HEK293T (cell line): ENCODE data around the gene NSD1.

Experiments
- CTCF ChIA-PET: fragments of 350-600 bp; formaldehyde crosslinking; extraction: SDS; loops from one replicate; lab custom pipeline; 2021; ENCODE audit warnings: antibody characterized with exemption, inconsistent platforms; lab: Yijun Ruan, JAX
- POLR2A ChIA-PET: fragments of 350-600 bp; formaldehyde crosslinking; extraction: SDS; loops from one replicate; lab custom pipeline; 2020; ENCODE audit warnings: antibody characterized with exemption, inconsistent platforms; lab: Yijun Ruan, JAX
- DNase-seq: peaks from one replicate; pipeline ENCODE4 v3.0.0; 2012; ENCODE audit warnings: mixed read lengths; ENCODE audit errors: extremely low spot score
- ARNT ChIP-seq: fragments of 450-650 bp; IDR thresholded peaks from 2 replicates; pipeline ENCODE4 v1.6.1; 2017; ENCODE audit warnings: mild to moderate bottlenecking
- BHLHE40 ChIP-seq: fragments of 450-650 bp; IDR thresholded peaks from 2 replicates; pipeline ENCODE4 v1.6.1; 2016; ENCODE audit warnings: mild to moderate bottlenecking, moderate library complexity, borderline replicate concordance
- CTBP1 ChIP-seq: fragments of 450-650 bp; IDR thresholded peaks from 2 replicates; pipeline ENCODE4 v1.6.1; 2016; ENCODE audit warnings: borderline replicate concordance
- ELF4 ChIP-seq: fragments of 450-650 bp; IDR thresholded peaks from 2 replicates; pipeline ENCODE4 v1.6.1; 2017; ENCODE audit warnings: antibody characterized with exemption
- FOXA1 ChIP-seq: fragments of 450-650 bp; IDR thresholded peaks from 2 replicates; pipeline ENCODE4 v1.6.1; 2016; ENCODE audit warnings: mild to moderate bottlenecking
- FOXK2 ChIP-seq: fragments of 450-650 bp; IDR thresholded peaks from 2 replicates; pipeline ENCODE4 v1.6.1; 2016; ENCODE audit warnings: mild to moderate bottlenecking
- FOXM1 ChIP-seq: fragments of 450-650 bp; IDR thresholded peaks from 2 replicates; pipeline ENCODE4 v1.6.1; 2017; ENCODE audit warnings: mild to moderate bottlenecking, borderline replicate concordance
- HDGF ChIP-seq: fragments of 450-650 bp; IDR thresholded peaks from 2 replicates; pipeline ENCODE4 v1.6.1; 2017; ENCODE audit warnings: antibody characterized with exemption, borderline replicate concordance
- L3MBTL2 ChIP-seq: fragments of 450-650 bp; conservative IDR thresholded peaks from 2 replicates; pipeline ENCODE4 v1.6.1; 2016; ENCODE audit warnings: mild to moderate bottlenecking
- LEF1 ChIP-seq: fragments of 450-650 bp; IDR thresholded peaks from 2 replicates; pipeline ENCODE4 v1.6.1; 2017; ENCODE audit warnings: mild to moderate bottlenecking, borderline replicate concordance
- NFRKB ChIP-seq: fragments of 450-650 bp; IDR thresholded peaks from 2 replicates; pipeline ENCODE4 v1.6.1; 2016; ENCODE audit warnings: mild to moderate bottlenecking, moderate library complexity
- SP1 ChIP-seq: fragments of 450-650 bp; IDR thresholded peaks from 2 replicates; pipeline ENCODE4 v1.6.1; 2017
- SUZ12 ChIP-seq: fragments of 450-650 bp; IDR thresholded peaks from 2 replicates; pipeline ENCODE4 v1.6.1; 2016; ENCODE audit warnings: mild to moderate bottlenecking
- TARDBP ChIP-seq: fragments of 450-650 bp; IDR thresholded peaks from 2 replicates; pipeline ENCODE4 v1.6.1; 2016
- ZNF384 ChIP-seq: fragments of 450-650 bp; IDR thresholded peaks from 2 replicates; pipeline ENCODE4 v1.6.1; 2016
- TF ChIP-seq, protein P1 (sequence below): fragments of 450-650 bp; IDR thresholded peaks from 2 replicates; pipeline ENCODE4 v1.6.1; 2016

Gene NSD1

DNA sequence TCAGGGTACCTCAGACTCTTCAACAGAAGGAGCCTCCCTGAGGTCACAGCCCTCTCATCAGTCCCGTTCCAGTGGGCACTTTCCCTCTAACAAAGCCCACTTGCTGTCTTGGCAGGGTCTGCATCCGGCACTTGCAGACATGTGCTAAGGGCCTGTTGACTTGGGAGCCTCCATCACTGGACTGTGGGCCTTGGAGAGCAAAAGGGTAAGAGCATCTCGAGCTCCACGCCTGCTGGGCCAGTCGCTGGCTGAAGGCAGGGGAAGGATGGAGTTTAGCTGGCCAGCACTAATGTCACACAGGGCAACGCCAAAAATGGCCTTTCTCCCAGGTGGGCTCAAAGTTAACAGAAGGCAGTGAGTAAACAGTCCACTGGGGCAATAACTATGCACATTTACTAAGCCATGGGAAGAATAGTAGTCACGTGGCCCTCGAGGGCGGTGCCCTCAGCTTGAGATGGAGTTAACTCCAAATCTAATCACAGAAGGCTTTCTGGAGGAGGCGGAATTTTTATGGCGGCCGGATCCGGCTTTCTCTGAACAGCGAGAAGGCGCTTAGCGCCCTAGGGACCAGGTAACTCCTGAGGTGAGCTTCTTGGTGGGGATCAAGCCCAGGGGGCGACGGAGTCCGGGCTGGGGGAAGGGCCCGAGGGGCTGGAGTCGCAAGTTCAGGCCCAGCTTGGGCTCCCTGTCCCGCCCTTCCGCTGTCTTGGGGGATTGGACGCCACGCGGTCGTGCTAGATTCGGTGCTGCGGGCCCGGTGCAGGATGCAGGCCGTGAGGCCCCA, 2.0 kb upstream of the NSD1 start:
- DNase-seq, result no peak
- ChIA-PET POLR2A (interaction anchor here (0.6 kb wide), 1 partner anchor 13 kb away, joined by 3 read pairs; no protein-coding TSS in a partner anchor), CTCF (no interaction called here)
- TF ChIP-seq TARDBP (no peak), ZNF384 (no peak), HDGF (no peak), FOXK2 (no peak), FOXM1 (no peak), L3MBTL2 (no peak), FOXA1 (no peak), ARNT (no peak), LEF1 (no peak), SP1 (no peak), BHLHE40 (no peak), ELF4 (no peak), SUZ12 (no peak), CTBP1 (no peak), NFRKB (no peak)
- TF ChIP-seq, protein P1, sequence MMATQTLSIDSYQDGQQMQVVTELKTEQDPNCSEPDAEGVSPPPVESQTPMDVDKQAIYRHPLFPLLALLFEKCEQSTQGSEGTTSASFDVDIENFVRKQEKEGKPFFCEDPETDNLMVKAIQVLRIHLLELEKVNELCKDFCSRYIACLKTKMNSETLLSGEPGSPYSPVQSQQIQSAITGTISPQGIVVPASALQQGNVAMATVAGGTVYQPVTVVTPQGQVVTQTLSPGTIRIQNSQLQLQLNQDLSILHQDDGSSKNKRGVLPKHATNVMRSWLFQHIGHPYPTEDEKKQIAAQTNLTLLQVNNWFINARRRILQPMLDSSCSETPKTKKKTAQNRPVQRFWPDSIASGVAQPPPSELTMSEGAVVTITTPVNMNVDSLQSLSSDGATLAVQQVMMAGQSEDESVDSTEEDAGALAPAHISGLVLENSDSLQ, result no peak

DNA sequence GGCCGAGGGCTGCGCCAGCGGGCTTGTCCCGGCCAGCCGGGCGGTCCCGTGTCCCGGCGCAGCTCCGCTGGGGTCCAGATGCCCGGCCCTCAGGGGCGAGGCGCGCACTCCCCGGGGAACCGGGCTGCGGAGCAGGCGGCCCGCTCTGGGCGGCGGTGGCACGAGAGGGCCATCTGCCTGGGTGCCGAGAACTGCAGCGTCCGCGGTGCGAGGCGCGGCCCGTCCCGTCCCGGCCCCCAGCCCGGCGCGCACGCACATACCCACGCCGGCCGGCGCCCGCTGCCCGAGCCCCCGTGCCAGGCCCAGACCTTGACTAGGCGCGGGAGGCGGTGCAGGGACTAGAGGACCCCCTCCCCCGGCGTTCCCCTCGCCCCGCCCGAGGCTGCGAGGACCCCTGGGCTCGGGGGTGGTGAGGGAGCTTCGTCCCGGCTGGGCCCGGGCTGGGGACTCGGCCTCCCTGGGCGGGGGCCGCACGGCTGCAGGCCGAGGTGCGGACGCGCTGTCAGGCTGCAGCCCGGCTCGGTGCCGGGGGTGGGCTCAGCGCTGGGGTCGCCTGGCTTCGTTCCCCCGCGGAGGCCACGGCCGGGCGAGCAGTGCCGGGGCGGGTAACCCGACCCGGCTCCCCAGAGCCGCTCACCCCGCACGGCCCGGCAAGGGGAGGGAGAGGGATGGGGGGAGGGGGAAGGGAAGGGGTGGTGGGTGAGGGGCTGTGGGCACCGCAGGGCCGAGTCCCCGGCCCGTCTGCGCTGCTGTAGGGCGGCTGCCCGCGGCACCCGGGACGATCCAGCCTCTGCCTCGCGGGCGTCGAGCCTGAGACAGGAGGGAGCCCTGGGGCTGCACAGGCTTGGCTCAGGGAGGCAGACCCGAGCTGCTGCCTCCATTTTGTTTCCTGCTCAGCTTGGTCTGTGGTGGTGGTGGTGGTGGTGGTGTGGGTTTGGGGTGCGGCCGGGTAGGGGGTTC, 1.2 kb upstream of the NSD1 start:
- ChIA-PET CTCF (no interaction called here), POLR2A (interaction anchor here (0.6 kb wide), 1 partner anchor 13 kb away, joined by 3 read pairs; no protein-coding TSS in a partner anchor)
- TF ChIP-seq SUZ12 (no peak), BHLHE40 (no peak), SP1 (no peak), FOXA1 (no peak), LEF1 (no peak), NFRKB (no peak), ARNT (no peak), L3MBTL2 (no peak), HDGF (no peak), TARDBP (no peak), ELF4 (no peak), CTBP1 (no peak), FOXM1 (no peak), FOXK2 (no peak)
- TF ChIP-seq, protein P1, result no peak
- no peak for DNase-seq

DNA sequence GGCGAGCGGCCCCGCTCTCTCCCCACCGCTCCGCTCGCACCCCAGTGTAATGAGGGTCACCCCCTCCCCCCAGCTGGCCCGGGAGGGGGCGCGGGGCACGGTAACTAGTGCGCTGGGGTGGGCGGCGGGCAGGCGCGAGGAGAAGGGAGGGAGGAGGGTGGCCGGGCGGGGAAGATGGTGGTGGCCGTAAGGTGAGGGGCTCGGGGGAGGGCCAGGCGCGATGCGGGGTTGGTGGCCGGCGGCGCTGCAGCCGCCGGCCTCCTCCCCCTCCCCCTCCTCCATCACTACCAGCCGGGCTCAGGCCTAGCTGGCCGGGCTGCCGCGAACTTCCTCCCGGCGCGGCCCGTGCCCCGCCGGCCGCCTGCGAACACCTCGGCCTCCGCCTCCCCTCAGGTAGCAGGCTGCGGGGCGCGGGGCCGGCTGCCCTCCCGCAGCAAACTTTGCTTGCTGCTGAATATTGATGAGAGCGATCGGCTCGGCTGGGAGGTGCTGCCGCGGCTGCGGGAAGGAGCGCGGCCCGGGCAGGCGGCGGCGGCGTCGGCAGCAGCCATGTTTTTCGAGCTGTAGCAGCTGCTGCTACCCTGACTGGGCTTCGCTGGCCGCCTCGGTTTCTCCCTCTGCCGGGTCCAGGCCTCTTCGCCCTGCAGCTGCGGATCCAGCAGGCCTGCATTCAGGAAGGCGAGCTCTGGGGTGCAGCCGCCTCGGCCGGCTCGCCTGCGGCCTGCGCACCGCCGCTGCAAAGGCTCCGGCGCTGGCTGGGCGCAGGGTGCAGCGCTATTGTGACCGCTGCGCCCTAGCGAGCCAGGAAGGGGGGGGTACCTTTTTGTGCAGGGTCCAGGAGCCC, 502 bp downstream of the NSD1 start:
- peak; percentile 74 for DNase-seq
- ChIA-PET CTCF (no interaction called here), POLR2A (interaction anchor here (1.5 kb wide), 1 partner anchor 9 kb away, joined by 5 read pairs; no protein-coding TSS in a partner anchor)
- TF ChIP-seq HDGF (no peak), ELF4 (no peak), LEF1 (no peak), SP1 (no peak), BHLHE40 (no peak), TARDBP (no peak), CTBP1 (no peak), FOXM1 (no peak), FOXK2 (no peak), ARNT (no peak)
- TF ChIP-seq, protein P1, result no peak

DNA sequence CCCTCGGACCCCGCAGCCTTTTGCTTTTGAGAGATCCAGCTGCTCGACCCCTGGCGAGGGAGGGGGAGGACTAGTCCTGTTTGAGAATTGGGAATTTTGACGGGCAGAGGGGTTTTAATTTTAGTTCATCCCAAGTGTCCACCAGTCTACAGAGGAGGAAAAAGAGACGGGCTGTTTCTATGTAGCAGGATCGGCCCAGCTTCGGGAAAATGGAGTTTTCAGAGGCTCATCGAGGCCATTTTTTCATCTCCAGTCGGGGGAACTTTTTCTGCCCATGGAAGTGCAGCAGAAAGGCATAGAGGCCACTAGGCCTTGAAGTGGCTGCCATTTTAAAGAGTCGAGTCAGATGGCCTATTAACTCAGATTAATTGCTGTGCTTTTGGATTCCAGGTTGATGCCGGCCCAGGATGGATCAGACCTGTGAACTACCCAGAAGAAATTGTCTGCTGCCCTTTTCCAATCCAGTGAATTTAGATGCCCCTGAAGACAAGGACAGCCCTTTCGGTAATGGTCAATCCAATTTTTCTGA, 1.2 kb downstream of the NSD1 start:
- no peak for TF ChIP-seq FOXA1
- no peak for TF ChIP-seq L3MBTL2
- no peak for TF ChIP-seq BHLHE40
- TF ChIP-seq TARDBP, result no peak
- TF ChIP-seq ZNF384, result no peak
- TF ChIP-seq LEF1, result no peak
- no peak for TF ChIP-seq ELF4
- no peak for TF ChIP-seq FOXK2

DNA sequence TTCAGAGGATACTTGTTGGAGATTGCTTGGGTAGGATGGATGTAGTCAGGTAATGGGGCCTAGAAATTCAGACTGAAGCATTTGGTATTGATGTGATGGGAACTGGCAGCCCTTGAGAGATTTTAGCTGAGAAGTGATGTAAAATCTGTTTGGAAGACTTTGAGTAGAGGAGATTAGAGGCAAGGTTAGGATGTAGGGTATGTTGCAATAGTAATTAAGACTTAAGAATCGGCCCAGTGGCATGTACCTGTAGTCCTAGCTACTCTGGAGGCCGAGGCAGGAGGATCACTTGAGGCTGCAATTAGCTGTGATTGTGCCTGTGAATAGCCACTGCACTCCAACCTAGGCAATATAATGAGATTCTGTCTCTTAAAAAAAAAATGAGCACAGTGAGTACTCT, 6.7 kb downstream of the NSD1 start:
- no peak for TF ChIP-seq CTBP1
- TF ChIP-seq, protein P1, result no peak
- no peak for TF ChIP-seq FOXM1
- no peak for TF ChIP-seq ARNT
- no peak for TF ChIP-seq ELF4
- no peak for TF ChIP-seq SUZ12
- TF ChIP-seq BHLHE40, result no peak
- TF ChIP-seq ZNF384, result no peak
- no peak for TF ChIP-seq L3MBTL2
- TF ChIP-seq FOXK2, result no peak
- TF ChIP-seq LEF1, result no peak
- no peak for TF ChIP-seq FOXA1
- TF ChIP-seq HDGF, result no peak
- no peak for TF ChIP-seq NFRKB
- TF ChIP-seq TARDBP, result no peak
- no peak for TF ChIP-seq SP1
- POLR2A ChIA-PET, result no interaction called here
- CTCF ChIA-PET, result no interaction called here
- DNase-seq, result no peak

More for the DNA sequence above, 1.2 kb downstream of the NSD1 start:
- peak; percentile 12 for DNase-seq
- POLR2A ChIA-PET, result interaction anchor here (1.5 kb wide), 1 partner anchor 8 kb away, joined by 5 read pairs; no protein-coding TSS in a partner anchor
- CTCF ChIA-PET, result no interaction called here
